ENCODE data around the gene KRT77.

DNA sequence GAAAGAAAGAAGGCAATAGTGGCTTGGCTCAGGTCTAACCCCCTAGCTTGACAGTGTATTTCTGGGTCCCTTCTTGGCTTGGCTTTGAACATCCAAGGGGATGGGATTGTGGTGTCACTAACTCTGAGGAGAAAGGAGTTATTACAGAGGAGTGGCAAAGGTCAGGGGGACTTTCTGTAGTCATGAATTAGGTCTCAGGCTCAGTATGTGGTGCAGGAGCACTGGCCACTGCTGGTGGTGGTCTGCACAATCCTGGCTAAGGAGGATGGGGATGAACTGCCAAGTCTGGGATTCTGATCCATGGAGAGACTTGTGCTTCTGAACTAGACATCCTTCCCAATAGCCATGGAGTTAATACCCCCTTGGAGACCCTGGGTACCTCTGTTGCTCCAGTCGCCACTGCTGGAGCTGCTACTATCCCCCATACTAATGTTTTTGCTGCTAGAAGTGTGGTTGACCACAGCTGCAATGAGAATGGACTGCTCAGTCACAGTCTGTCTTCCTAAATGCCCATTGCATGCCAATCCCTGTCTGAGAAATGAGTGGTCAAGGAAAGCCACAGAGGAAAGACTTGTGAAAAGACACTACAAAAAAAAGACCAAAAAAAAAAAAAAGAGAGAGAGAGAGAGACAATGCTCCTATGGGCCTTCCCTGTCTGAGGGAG lies 41.3 kb upstream of the KRT77 start:
- TF ChIP-seq POLR2A (IDR thresholded peaks at IDR 0.05) = no peak
- TF ChIP-seq, protein P1, sequence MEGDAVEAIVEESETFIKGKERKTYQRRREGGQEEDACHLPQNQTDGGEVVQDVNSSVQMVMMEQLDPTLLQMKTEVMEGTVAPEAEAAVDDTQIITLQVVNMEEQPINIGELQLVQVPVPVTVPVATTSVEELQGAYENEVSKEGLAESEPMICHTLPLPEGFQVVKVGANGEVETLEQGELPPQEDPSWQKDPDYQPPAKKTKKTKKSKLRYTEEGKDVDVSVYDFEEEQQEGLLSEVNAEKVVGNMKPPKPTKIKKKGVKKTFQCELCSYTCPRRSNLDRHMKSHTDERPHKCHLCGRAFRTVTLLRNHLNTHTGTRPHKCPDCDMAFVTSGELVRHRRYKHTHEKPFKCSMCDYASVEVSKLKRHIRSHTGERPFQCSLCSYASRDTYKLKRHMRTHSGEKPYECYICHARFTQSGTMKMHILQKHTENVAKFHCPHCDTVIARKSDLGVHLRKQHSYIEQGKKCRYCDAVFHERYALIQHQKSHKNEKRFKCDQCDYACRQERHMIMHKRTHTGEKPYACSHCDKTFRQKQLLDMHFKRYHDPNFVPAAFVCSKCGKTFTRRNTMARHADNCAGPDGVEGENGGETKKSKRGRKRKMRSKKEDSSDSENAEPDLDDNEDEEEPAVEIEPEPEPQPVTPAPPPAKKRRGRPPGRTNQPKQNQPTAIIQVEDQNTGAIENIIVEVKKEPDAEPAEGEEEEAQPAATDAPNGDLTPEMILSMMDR (IDR thresholded peaks at IDR 0.05) = no peak

All from lower leg skin (tissue), 3 donors.